ENCODE results near the gene SLC11A1. TPM values are rescaled to one million over a fixed set of nuclear protein-coding genes. Genes with fewer than 3 reads are reported as not detected.

Gene SLC11A1
- total and polyA plus RNA-seq, 2 of the 4 experiments (the other 2 are of a cell fraction): under 0.01 to 0.07 TPM

- ChIA-PET POLR2A (ENCODE audit: unreplicated experiment) (interaction anchor here (0.6 kb wide), 1 partner anchor 252 kb away, joined by 5 read pairs; no protein-coding TSS in a partner anchor), CTCF (no interaction called here)
- Histone ChIP-seq H4K5ac (ENCODE audit: low read depth, low read length) (no peak overlapping the region), H2BK15ac (ENCODE audit: low read depth, low read length) (no peak overlapping the region), H3K4me3 (ENCODE audit: insufficient read depth, low read depth, low read length) (no peak overlapping the region), H4K20me1 (ENCODE audit: insufficient read depth, low read length) (no peaks in the 10 kb centered on the region; the same call in 1 of the 2 replicates), H4K8ac (ENCODE audit: low read depth in 2 of 2, low read length in 2 of 2) (no peak overlapping the region), H2BK120ac (ENCODE audit: low read depth, low read length) (no peak overlapping the region), H3K9me1 (ENCODE audit: insufficient read depth, low read length) (no peaks in the 10 kb centered on the region; the same call in 1 of the 2 replicates), H3K9me3 (ENCODE audit: control insufficient read depth, insufficient read depth, low read length) (no peaks in the 10 kb centered on the region), H3K79me1 (ENCODE audit: low read depth in 1 of 2, low read length in 2 of 2) (no peaks in the 10 kb centered on the region), H2BK5ac (ENCODE audit: low read depth, low read length, poor library complexity, severe bottlenecking) (no peak overlapping the region), H3K36me3 (ENCODE audit: control insufficient read depth, insufficient read depth, low read length) (no peaks in the 10 kb centered on the region), H3K27ac (ENCODE audit: insufficient read depth, low read length) (no peak overlapping the region), H3K23ac (ENCODE audit: low read depth, low read length) (no peak overlapping the region), H2AK5ac (ENCODE audit: low read depth, low read length) (no peak overlapping the region), H3K18ac (ENCODE audit: low read depth, low read length) (no peak overlapping the region), H3K4ac (ENCODE audit: low read depth, low read length) (no peak overlapping the region), H3K56ac (ENCODE audit: extremely low read depth, insufficient read depth, low read length) (no peak overlapping the region), H3K4me2 (ENCODE audit: low read depth, low read length) (no peak overlapping the region), H2AFZ (replicated peaks; ENCODE audit: low read length, poor library complexity) (no peak overlapping the region), H2BK20ac (ENCODE audit: low read depth, low read length) (no peak overlapping the region), H2AK9ac (replicated peaks; ENCODE audit: low read depth, low read length, poor library complexity) (no peak overlapping the region), H3K9ac (ENCODE audit: low read depth, low read length) (no peak overlapping the region), H4K91ac (ENCODE audit: insufficient read depth, low read depth, low read length) (no peak overlapping the region), H3K27me3 (ENCODE audit: control insufficient read depth, insufficient read depth, low read length) (peaks cover 23% of the 10 kb centered on the region), H3K14ac (replicated peaks; ENCODE audit: low read depth, low read length) (no peak overlapping the region), H3K4me1 (ENCODE audit: control insufficient read depth, insufficient read depth, low read length) (peaks cover 2% of the 10 kb centered on the region; the same call in 1 of the 2 replicates)
- in situ Hi-C loops (cut with MboI; ENCODE audit: low sequenced_read_pairs): no loop called here
- BruUV-seq (replicated peaks): no TSS peak
- dilution Hi-C loops (cut with HindIII; ENCODE audit: low sequenced_read_pairs, unreplicated experiment): no loop called here
- intact Hi-C loops (cut with micrococcal nuclease): no loop called here
- no peak for ATAC-seq (ENCODE audit: low read depth)
- TF ChIP-seq MXI1 (IDR thresholded peaks at IDR 0.05; ENCODE audit: borderline replicate concordance, low read depth, low read length) (no peak), MAFK (IDR thresholded peaks at IDR 0.05; ENCODE audit: low read depth, low read length) (no peak), POLR2A (IDR thresholded peaks at IDR 0.05; ENCODE audit: low read depth, low read length) (no peak), RAD21 (IDR thresholded peaks at IDR 0.05; ENCODE audit: low read length) (no peak), CEBPB (IDR thresholded peaks at IDR 0.05; ENCODE audit: low read depth, low read length) (no peak), RCOR1 (IDR thresholded peaks at IDR 0.05; ENCODE audit: insufficient replicate concordance, low read length) (no peak), NFE2L2 (IDR thresholded peaks at IDR 0.05; ENCODE audit: low read depth, low read length) (no peak), MAZ (IDR thresholded peaks at IDR 0.05; ENCODE audit: borderline replicate concordance, low read depth, low read length) (no peak), SMC3 (IDR thresholded peaks at IDR 0.05; ENCODE audit: low read depth, low read length) (no peak), CHD1 (IDR thresholded peaks at IDR 0.05; ENCODE audit: low read depth, low read length) (no peak), RFX5 (IDR thresholded peaks at IDR 0.05; ENCODE audit: low read depth, low read length) (no peak), BHLHE40 (IDR thresholded peaks at IDR 0.05; ENCODE audit: low read depth, low read length) (no peak), ELK1 (IDR thresholded peaks at IDR 0.05; ENCODE audit: borderline replicate concordance, low read depth, low read length) (no peak), FOS (IDR thresholded peaks at IDR 0.05; ENCODE audit: low read depth, low read length) (no peak)
- TF ChIP-seq, protein P1, sequence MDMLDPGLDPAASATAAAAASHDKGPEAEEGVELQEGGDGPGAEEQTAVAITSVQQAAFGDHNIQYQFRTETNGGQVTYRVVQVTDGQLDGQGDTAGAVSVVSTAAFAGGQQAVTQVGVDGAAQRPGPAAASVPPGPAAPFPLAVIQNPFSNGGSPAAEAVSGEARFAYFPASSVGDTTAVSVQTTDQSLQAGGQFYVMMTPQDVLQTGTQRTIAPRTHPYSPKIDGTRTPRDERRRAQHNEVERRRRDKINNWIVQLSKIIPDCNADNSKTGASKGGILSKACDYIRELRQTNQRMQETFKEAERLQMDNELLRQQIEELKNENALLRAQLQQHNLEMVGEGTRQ (IDR thresholded peaks at IDR 0.05; ENCODE audit: low read depth, low read length): no peak
- TF ChIP-seq, protein P2, sequence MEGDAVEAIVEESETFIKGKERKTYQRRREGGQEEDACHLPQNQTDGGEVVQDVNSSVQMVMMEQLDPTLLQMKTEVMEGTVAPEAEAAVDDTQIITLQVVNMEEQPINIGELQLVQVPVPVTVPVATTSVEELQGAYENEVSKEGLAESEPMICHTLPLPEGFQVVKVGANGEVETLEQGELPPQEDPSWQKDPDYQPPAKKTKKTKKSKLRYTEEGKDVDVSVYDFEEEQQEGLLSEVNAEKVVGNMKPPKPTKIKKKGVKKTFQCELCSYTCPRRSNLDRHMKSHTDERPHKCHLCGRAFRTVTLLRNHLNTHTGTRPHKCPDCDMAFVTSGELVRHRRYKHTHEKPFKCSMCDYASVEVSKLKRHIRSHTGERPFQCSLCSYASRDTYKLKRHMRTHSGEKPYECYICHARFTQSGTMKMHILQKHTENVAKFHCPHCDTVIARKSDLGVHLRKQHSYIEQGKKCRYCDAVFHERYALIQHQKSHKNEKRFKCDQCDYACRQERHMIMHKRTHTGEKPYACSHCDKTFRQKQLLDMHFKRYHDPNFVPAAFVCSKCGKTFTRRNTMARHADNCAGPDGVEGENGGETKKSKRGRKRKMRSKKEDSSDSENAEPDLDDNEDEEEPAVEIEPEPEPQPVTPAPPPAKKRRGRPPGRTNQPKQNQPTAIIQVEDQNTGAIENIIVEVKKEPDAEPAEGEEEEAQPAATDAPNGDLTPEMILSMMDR (conservative IDR thresholded peaks at IDR 0.05; ENCODE audit: low read depth, low read length): no peak
- WGBS, 2 experiments (ENCODE audit: extremely low coverage in 2 of 2, insufficient read length in 1 of 2): 80% methylated on average over 1 of the region's 11 CpGs; no CpG with 5 or more reads in 1 of the 2 experiments
- no peak for DNase-seq
Measured at GRCh38 chr2:218430721-218431120, 48.6 kb downstream of the SLC11A1 start.
